Activated CD8-positive, alpha-beta memory T cell treated with anti-CD3 and anti-CD28 coated beads, Interleukin-2, amount 10 ng/mL, durations not matched to agents 7 days and 5 days (primary cell): Measurements from ENCODE around the gene CCDC9. TPM values are rescaled to one million over a fixed set of nuclear protein-coding genes. Genes with fewer than 3 reads are reported as not detected.

ENCODE experiments used
- ATAC-seq: fragments of 150-1000 bp; cut with Tn5 transposase; one replicate; pipeline ENCODE4 v1.10.0; 2021; ENCODE audit warnings: moderate library complexity
- CTCF ChIA-PET: fragments of 350-600 bp; sonication (Branson Sonifier 250); formaldehyde crosslinking; loops from one replicate; lab custom pipeline; 2021; ENCODE audit warnings: antibody characterized with exemption; lab: Charles Lee
- DNase-seq: peaks from one replicate; pipeline ENCODE4 v3.0.0-alpha.2; 2020
- H3K27ac Mint-ChIP-seq: one replicate; pipeline ENCODE4 v1.8.0; 2021; ENCODE audit warnings: mild to moderate bottlenecking, mixed read lengths
- H3K27me3 Mint-ChIP-seq: one replicate; pipeline ENCODE4 v1.8.0; 2021; ENCODE audit warnings: mixed read lengths
- H3K36me3 Mint-ChIP-seq: one replicate; pipeline ENCODE4 v1.8.0; 2021; ENCODE audit warnings: mild to moderate bottlenecking, mixed read lengths
- H3K4me1 Mint-ChIP-seq: one replicate; pipeline ENCODE4 v1.8.0; 2021; ENCODE audit warnings: mixed read lengths
- H3K4me3 Mint-ChIP-seq: one replicate; pipeline ENCODE4 v1.8.0; 2021; ENCODE audit warnings: mild to moderate bottlenecking, moderate library complexity, mixed read lengths
- H3K9me3 Mint-ChIP-seq: one replicate; pipeline ENCODE4 v1.8.0; 2022; ENCODE audit warnings: low read depth, mixed read lengths
- total RNA-seq, 2 experiments: library from RNA; stranded (reverse); gene quantifications; one replicate each; pipeline ENCODE4 v1.2.3, GENCODE V29; 2021

The CCDC9 gene
- total RNA-seq, 2 experiments from 2014 or later: 24.8 to 27.6 TPM

DNA sequence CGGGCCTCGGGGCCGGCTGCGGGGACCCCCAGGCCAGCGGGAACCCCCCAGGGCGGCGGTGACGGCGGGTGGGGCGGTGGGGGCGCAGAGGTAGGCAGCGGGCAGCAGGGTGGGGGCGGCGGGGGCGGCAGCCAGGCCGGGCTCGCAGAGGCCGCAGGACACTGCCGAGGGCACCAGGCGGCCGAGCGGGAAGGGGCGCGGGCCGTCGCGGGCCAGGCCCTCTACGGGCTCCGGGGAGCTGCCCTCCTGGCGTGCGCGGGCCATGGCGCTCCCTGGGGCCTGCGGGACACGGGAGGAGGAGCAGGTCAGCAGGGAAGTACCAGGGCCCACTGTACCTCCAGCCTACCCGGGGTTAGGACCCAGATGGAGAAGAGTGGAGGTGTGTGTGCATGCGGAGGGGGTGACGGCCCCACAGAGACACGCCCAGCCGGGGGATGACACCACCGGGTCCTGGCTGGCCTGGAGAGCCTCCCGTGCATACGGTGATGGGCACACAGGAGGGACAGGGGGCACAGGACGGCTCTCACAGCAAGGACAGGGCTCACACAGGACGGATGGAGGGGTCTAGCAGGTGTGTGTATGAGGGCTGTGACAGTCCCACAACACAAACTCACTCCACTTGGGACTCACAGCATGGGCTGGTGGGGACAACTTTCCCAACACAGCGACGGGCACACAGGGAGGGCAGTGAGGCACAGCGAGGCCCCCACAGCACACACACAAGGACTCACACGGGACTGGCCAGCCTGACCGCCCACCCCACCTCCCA is 28.0 kb upstream of the CCDC9 start:
- Mint-ChIP-seq H3K36me3 (peaks cover 5% of the 10 kb centered on the region), H3K9me3 (no peaks in the 10 kb centered on the region), H3K4me3 (peak overlapping the region; percentile 75), H3K27ac (no peak overlapping the region), H3K27me3 (no peaks in the 10 kb centered on the region), H3K4me1 (peaks cover 34% of the 10 kb centered on the region)
- CTCF ChIA-PET: interaction anchor here (1.8 to 7.6 kb wide), 3 partner anchors 11 to 18 kb away, joined by 7 to 136 read pairs (median 15); no protein-coding TSS in a partner anchor
- peak; percentile 78 for DNase-seq
- peak; percentile 12 for ATAC-seq

DNA sequence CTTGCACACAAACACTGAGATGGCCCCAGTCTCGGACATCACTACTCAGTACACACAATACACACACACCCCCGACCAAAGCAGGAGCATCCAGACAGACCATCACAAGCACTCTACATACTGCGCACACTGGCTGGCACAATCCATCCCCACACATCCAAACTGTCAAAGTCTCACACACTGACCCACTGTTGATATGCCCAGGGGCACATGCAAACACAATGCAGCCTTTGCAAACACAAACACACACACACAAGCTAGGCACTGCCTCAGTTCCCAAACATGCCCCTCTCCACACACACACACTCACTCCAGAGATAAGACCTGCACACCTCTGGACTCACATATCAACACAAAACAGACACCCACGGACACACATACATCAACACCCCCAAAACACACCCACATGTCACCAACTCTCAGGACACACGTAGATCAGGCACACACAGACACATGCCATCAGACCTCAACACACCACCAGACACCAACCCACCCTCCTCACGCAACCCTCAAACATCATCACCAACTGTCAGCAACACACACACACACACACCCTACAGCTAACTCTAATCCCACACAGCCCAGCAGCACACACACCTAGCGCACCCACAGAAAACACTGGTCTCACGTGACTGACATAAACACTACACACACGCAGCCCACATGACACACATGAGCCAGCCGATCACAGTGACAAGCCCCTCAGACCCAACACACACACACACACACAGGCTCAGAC is 27.2 kb upstream of the CCDC9 start:
- DNase-seq (peak; percentile 55), ATAC-seq (no peak)
- CTCF ChIA-PET: interaction anchor here (1.2 to 2.1 kb wide), 3 partner anchors 10 to 43 kb away, joined by 3 to 15 read pairs (median 7); no protein-coding TSS in a partner anchor
- Mint-ChIP-seq H3K36me3 (peaks cover 5% of the 10 kb centered on the region), H3K4me1 (peaks cover 34% of the 10 kb centered on the region), H3K27ac (no peak overlapping the region), H3K4me3 (no peak overlapping the region), H3K27me3 (no peaks in the 10 kb centered on the region), H3K9me3 (no peaks in the 10 kb centered on the region)

DNA sequence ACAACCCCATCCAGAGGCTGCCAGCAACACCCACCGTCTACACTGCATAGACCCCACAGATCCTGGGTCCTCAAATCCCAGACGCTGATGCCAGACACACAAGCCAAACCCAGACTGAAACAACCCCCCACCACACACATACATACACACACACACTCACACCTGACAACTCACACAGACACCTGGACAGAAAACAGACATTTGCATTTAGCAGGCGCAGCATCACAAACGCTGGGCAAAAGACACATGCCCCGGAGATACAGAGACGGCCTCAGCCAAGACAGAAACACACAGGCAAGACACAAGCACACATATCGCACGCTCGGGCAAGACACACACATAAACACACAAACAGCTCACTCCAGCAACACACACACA is 26.7 kb upstream of the CCDC9 start:
- CTCF ChIA-PET: interaction anchor here (1.2 to 2.1 kb wide), 3 partner anchors 9 to 43 kb away, joined by 3 to 15 read pairs (median 7); no protein-coding TSS in a partner anchor
- Mint-ChIP-seq H3K27ac (no peak overlapping the region), H3K27me3 (no peaks in the 10 kb centered on the region), H3K36me3 (peaks cover 5% of the 10 kb centered on the region), H3K4me3 (no peak overlapping the region), H3K9me3 (no peaks in the 10 kb centered on the region), H3K4me1 (peaks cover 34% of the 10 kb centered on the region)
- no peak for ATAC-seq
- DNase-seq: no peak

DNA sequence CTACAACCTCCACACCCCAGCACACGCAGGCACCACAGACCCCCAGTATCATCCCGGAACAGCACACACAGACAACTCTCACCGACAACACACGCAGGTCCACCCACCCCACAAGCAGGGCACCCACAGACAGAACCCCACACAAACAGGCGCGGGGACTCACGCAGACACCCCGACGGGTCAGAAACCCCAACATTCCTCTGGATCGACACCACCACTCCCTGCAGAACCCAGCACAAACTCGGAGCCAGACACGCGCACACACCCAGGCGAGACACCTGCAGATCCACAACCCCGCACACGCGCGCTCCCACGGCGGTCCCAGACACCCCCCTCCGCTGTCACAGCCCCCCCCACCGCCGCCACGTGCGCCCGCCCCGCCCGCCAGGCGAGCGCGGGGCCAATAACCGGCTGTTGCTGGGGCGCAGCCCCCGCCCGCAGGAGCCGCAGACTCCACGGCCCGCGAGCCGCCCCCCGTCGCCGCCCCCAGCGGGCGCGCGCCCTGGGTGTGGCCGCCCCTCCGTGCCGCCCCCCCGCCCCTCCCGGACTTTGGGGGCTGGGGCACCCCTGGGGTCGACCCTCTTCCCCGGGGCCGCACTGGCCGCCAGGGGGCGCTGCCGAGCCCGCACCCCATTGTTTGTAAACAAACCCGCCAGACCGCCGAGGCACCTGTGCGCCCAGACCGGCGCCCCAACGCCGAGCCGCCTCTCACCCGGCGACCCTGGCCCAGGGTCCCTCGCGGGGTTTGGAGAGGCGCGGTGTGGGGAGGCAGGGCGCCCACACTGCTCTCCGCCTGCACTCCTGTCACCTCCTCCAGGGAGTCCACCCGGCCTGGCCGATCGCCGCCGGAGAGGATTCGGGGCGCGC is 26.0 kb upstream of the CCDC9 start:
- Mint-ChIP-seq H3K36me3 (peaks cover 4% of the 10 kb centered on the region), H3K9me3 (no peaks in the 10 kb centered on the region), H3K27me3 (peaks cover 1% of the 10 kb centered on the region), H3K27ac (no peak overlapping the region), H3K4me1 (peaks cover 33% of the 10 kb centered on the region), H3K4me3 (peak overlapping the region; percentile 33)
- ATAC-seq (peak; percentile 17), DNase-seq (peak; percentile 89)
- CTCF ChIA-PET: interaction anchor here (1.2 to 2.1 kb wide), 3 partner anchors 9 to 44 kb away, joined by 3 to 15 read pairs (median 7); no protein-coding TSS in a partner anchor

DNA sequence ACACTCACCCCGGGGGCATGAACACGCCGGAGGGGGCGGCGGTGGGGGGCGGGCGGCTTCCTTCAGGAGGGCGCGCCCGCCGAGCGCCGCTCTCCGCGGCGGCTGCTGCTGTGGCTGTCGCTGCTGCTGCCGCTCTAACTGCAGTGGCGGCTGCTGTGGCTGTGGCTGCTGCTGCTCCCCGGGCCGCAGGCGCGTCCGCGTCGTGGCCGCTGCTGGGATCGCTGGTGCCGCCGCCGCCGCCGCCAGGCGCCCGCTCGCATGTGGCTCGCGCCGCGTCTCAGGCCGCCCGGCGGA is 25.5 kb upstream of the CCDC9 start, which contains the start of gene BBC3:
TSS of gene BBC3 (minus strand) at position 279 of the 294 bp plus-strand sequence. CDS start 2,768 bp downstream, outside the sequence.
- CTCF ChIA-PET: no interaction called here
- no peak for ATAC-seq
- peak within 1 kb of the TSS; percentile 80 for H3K27ac Mint-ChIP-seq
- H3K4me3 Mint-ChIP-seq: peak within 1 kb of the TSS; percentile 71
- no peak for DNase-seq
- H3K27me3 Mint-ChIP-seq: peaks cover 3% of the 10 kb centered on the region
- peaks cover 27% of the 10 kb centered on the region for H3K4me1 Mint-ChIP-seq
- H3K9me3 Mint-ChIP-seq: no peaks in the 10 kb centered on the region
- H3K36me3 Mint-ChIP-seq: no peaks in the 10 kb centered on the region

DNA sequence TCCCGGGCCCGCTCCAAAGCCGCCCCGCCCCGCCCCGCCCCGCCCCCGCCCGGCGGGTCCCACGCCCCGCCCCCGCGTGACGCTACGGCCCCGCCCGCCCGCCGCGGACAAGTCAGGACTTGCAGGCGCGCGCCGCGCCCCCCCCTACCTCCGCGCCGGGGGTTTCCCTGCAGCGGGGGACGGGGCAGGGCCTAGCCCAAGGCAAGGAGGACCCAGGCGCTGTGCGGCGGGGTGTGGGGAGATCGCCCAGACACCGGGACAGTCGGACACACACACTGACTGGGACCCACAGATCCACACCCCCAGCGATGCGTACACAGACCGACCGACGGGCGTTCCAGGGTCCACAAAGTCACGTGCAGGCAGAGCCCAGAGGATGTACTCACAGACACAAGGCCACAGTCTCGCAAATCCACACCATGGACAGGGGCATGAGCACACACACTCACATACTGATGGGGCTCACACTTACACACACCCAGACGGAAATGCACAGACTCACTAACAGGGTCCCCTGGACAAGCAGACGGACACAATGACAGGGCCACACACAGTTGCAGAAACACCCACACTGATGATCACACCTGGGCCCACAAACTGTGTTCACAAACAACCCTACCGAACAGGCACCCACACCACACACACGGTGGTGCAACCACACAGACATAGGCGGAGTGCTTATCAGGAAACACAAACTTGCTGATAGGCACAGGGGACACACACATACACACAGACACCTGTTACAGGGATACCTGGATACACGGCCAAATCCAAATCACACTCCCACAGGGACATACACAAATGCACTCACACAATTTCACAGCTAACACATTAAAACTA is 24.9 kb upstream of the CCDC9 start:
- Mint-ChIP-seq H3K4me3 (peak overlapping the region; percentile 71), H3K4me1 (peaks cover 27% of the 10 kb centered on the region), H3K27me3 (peaks cover 8% of the 10 kb centered on the region), H3K36me3 (no peaks in the 10 kb centered on the region), H3K9me3 (no peaks in the 10 kb centered on the region), H3K27ac (peak overlapping the region; percentile 80)
- CTCF ChIA-PET: interaction anchor here (1.2 to 4.7 kb wide), 3 partner anchors 9 to 21 kb away, joined by 5 to 61 read pairs (median 17); no protein-coding TSS in a partner anchor
- ATAC-seq (peak; percentile 60), DNase-seq (peak; percentile 94)

DNA sequence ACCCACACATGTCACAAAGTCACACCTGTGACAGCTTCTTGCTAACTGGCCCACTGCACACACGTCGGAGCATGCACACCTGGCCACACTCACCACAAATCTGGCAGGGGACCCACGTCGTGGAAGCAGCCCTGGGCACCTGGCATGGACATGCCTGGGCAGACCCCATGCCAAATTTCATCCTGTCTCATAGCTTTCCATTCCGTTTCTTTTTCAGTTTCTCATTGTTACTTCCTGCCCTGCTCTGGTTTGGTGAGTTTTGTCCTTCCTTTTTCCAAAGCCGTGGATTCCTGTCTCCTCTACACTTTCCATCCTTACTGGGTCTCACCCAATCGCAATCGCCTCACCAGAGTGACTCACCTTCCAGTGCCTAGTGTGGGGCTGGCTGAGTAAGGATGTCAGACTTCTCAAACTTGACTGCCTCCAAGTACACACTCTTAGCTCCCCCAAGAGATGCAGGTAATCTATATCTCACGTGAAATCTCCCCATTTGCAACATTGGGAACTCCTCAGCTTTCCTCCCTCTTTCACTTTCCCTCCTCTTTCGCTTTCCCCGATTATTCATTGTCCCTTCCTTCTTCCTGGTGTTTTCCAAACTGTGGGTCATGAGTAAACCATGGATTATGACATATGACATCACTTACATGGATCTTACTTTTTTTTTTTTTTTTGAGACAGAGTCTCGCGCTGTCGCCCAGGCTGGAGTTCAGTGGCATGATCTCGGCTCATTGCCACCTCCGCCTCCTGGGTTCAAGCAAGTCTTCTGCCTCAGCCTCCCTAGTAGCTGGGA is 23.7 kb upstream of the CCDC9 start:
- no peak for DNase-seq
- Mint-ChIP-seq H3K27ac (peak overlapping the region; percentile 80), H3K9me3 (no peaks in the 10 kb centered on the region), H3K27me3 (peaks cover 8% of the 10 kb centered on the region), H3K36me3 (no peaks in the 10 kb centered on the region), H3K4me3 (peak overlapping the region; percentile 71), H3K4me1 (peaks cover 19% of the 10 kb centered on the region)
- ATAC-seq: no peak
- CTCF ChIA-PET: interaction anchor here (0.7 to 4.7 kb wide), 4 partner anchors 8 to 22 kb away, joined by 3 to 61 read pairs (median 11); no protein-coding TSS in a partner anchor

DNA sequence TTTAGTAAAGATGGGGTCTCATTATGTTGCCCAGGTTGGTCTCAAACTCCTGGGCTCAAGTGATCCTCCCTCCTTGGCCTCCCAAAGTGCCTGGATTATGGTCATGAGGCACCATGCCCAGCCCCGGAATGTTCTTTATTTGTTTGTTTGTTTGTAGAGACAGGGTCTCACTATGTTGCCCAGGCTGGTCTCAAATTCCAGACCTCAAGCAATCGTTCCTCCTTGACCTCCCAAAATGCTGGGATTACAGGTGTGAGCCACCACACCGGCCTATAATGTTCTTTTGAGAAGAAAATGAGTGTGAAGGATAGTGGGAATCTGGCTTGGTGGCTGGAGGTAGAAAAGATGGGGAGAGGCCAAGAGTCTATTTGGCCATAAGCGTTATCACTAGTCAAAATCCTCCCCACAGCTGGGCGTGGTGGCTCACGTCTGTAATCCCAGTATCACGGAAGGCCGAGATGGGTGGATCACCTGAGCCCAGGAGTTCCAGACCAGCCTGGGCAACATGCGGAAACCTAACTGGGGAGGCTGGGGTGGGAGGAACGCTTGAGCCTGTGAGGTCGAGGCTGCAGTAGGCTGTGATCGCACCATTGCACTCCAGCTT is 20.2 kb upstream of the CCDC9 start:
- Mint-ChIP-seq H3K36me3 (no peaks in the 10 kb centered on the region), H3K9me3 (no peaks in the 10 kb centered on the region), H3K27ac (no peak overlapping the region), H3K4me1 (peaks cover 33% of the 10 kb centered on the region), H3K27me3 (peaks cover 11% of the 10 kb centered on the region), H3K4me3 (no peak overlapping the region)
- ATAC-seq: no peak
- CTCF ChIA-PET: interaction anchor here (3.7 to 4.7 kb wide), 2 partner anchors 8 to 11 kb away, joined by 16 to 61 read pairs; no protein-coding TSS in a partner anchor
- DNase-seq: no peak

DNA sequence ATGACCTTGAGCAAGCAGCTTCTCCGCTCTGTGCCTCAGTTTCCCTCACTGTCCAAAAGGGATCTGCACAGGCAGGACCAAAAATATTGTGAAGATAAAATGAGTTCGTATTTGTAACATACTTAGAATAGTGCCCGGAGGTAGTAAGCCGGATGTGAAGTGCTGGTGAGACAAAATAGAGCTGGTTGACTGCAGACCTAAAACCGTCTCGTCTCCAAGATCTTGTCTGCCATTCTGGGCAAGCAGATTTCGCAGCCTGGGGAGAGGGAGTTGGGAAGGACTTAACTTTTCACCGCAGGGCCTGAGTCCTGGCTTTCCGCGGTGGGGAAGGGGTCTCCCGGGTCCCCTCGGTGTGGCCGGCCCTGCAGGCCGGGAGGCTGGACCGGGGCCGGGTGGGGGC is 17.2 kb upstream of the CCDC9 start:
- Mint-ChIP-seq H3K27me3 (peaks cover 11% of the 10 kb centered on the region), H3K9me3 (no peaks in the 10 kb centered on the region), H3K4me1 (peaks cover 25% of the 10 kb centered on the region), H3K27ac (no peak overlapping the region), H3K4me3 (peak overlapping the region; percentile 64), H3K36me3 (no peaks in the 10 kb centered on the region)
- CTCF ChIA-PET: interaction anchor here (0.7 to 3.7 kb wide), 7 partner anchors 9 to 226 kb away, joined by 3 to 27 read pairs (median 5); no protein-coding TSS in a partner anchor
- DNase-seq: no peak
- ATAC-seq: no peak

DNA sequence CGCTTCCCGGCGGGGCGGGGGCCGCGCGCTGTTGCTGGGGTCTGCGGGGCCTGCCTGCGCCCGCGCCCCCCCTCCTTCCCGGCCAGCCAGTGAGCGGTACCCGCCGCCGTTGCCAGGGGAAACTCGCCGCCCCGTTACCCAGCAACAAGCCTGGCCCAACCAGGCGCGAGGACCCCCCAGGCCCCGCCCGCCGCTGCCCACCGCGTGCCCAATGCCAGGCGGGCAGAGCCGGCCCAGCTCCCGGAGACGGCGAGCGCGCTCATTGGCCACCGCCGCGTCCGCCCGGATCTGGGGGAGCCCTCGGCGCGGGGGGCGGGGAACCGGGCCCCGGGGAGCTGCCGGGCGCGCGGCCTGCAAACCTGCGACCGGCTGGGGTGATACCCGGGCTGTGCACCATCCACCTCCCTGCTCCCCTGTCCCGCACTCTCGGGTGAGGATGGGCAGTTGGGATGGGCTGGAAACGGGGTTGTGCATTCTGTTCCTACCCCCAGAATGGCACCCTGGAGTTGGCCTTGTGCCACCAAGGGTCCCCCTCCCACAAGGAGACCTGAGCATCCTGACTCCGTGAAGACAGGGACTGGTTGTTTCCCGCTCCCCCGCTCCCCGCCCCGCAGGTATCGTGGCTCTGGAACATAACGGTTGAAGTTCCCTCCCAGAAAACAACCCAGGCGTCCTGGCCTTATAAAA is 16.6 kb upstream of the CCDC9 start:
- Mint-ChIP-seq H3K36me3 (no peaks in the 10 kb centered on the region), H3K27ac (no peak overlapping the region), H3K4me3 (no peak overlapping the region), H3K9me3 (no peaks in the 10 kb centered on the region), H3K27me3 (peaks cover 11% of the 10 kb centered on the region), H3K4me1 (peaks cover 30% of the 10 kb centered on the region)
- CTCF ChIA-PET: interaction anchor here (0.7 to 3.7 kb wide), 8 partner anchors 7 to 227 kb away, joined by 3 to 27 read pairs (median 5); no protein-coding TSS in a partner anchor
- ATAC-seq (peak; percentile 31), DNase-seq (peak; percentile 73)
